ENCODE results near the gene DNER.
"Not testable (repeated sequence)": the region's sequence is repeated elsewhere in the genome, so short reads cannot be mapped to it uniquely, and the experiment has no call there.

The DNER gene

GRCh38 chr2:229714736-229715541 lies 584 bp upstream of the DNER start:
- DNase-seq: peak; percentile 4

GRCh38 chr2:229713371-229714079 lies 830 bp downstream of the DNER start:
- DNase-seq: no peak

GRCh38 chr2:229712136-229712535 lies 2.2 kb downstream of the DNER start:
- DNase-seq: no peak

- DNase-seq: no peak
These were observed 6.0 kb downstream of the DNER start for GRCh38 chr2:229708335-229708734.

GRCh38 chr2:229703909-229704630 lies 10.3 kb downstream of the DNER start:
- no peak for DNase-seq

GRCh38 chr2:229701716-229702115 lies 12.6 kb downstream of the DNER start:
- DNase-seq: no peak

- no peak for DNase-seq
These were observed 13.3 kb downstream of the DNER start for GRCh38 chr2:229701062-229701461.

GRCh38 chr2:229695961-229696360 lies 18.4 kb downstream of the DNER start:
- DNase-seq: no peak

- DNase-seq: not testable (repeated sequence)
These were observed 20.5 kb downstream of the DNER start for GRCh38 chr2:229693845-229694244.

GRCh38 chr2:229691631-229692030 lies 22.7 kb downstream of the DNER start:
- DNase-seq: no peak

GRCh38 chr2:229689307-229689839 lies 25.0 kb downstream of the DNER start:
- DNase-seq: no peak

GRCh38 chr2:229688141-229688540 lies 26.2 kb downstream of the DNER start:
- DNase-seq: no peak

- no peak for DNase-seq
These were observed 28.0 kb downstream of the DNER start for GRCh38 chr2:229686122-229686919.

GRCh38 chr2:229684942-229685562 lies 29.3 kb downstream of the DNER start:
- no peak for DNase-seq

GRCh38 chr2:229679393-229680125 lies 34.8 kb downstream of the DNER start:
- no peak for DNase-seq

- DNase-seq: no peak
These were observed 38.8 kb downstream of the DNER start for GRCh38 chr2:229675569-229675968.

- DNase-seq: no peak
These were observed 39.4 kb downstream of the DNER start for GRCh38 chr2:229674830-229675530.

GRCh38 chr2:229673676-229674075 lies 40.7 kb downstream of the DNER start:
- DNase-seq: no peak

- no peak for DNase-seq
These were observed 42.3 kb downstream of the DNER start for GRCh38 chr2:229672021-229672420.

GRCh38 chr2:229669841-229670240 lies 44.5 kb downstream of the DNER start:
- DNase-seq: no peak

GRCh38 chr2:229666811-229667210 lies 47.5 kb downstream of the DNER start:
- no peak for DNase-seq

Measured in CD4-positive, alpha-beta T cell treated with Interleukin-6 for 4 hours (primary cell).